Lung (tissue), 12 donors: ENCODE results near the gene GIMAP4. TPM values are rescaled to one million over a fixed set of nuclear protein-coding genes. Genes with fewer than 3 reads are reported as not detected.
"Not testable (repeated sequence)": the region's sequence is repeated elsewhere in the genome, so short reads cannot be mapped to it uniquely, and the experiment has no call there.

ENCODE experiments used
- ATAC-seq: fragments of 200-7000 bp; cut with Tn5 transposase; one replicate; pipeline ENCODE4 v1.9.1; 2020; ENCODE audit warnings: moderate number of reproducible peaks; ENCODE audit not compliant: insufficient read depth, low FRiP score
- DNase-seq, 3 donors: peaks; one replicate each; pipeline ENCODE4 v3.0.0-alpha.2; 2013 to 2017
- H3K27ac ChIP-seq, 2 donors: one replicate each; pipeline ENCODE4 v1.5.1; 2013; ENCODE audit warnings: mild to moderate bottlenecking in 2 of 2, moderate library complexity in 2 of 2, control low read depth in 1 of 2, inconsistent platforms in 1 of 2, low read depth in 1 of 2, low read length in 1 of 2
- H3K27me3 ChIP-seq, 3 donors: one replicate each; pipeline ENCODE4 v1.5.1; 2013; ENCODE audit warnings: low read length in 2 of 3; ENCODE audit not compliant: control insufficient read depth in 3 of 3, insufficient read depth in 3 of 3
- H3K36me3 ChIP-seq, 4 donors: one replicate each; pipeline ENCODE4 v1.5.1; 2013; ENCODE audit warnings: low read length in 4 of 4, mild to moderate bottlenecking in 1 of 4, moderate library complexity in 1 of 4; ENCODE audit not compliant: control insufficient read depth in 4 of 4, insufficient read depth in 4 of 4
- H3K4me1 ChIP-seq, 5 donors: one replicate each; pipeline ENCODE4 v1.5.1; 2013; ENCODE audit warnings: low read length in 5 of 5, mild to moderate bottlenecking in 2 of 5, moderate library complexity in 1 of 5; ENCODE audit not compliant: control insufficient read depth in 5 of 5, insufficient read depth in 5 of 5
- H3K4me3 ChIP-seq: one replicate; pipeline ENCODE4 v1.5.1; 2013; ENCODE audit warnings: mild to moderate bottlenecking, control low read depth, moderate library complexity
- H3K9ac ChIP-seq, 2 donors: one replicate each; pipeline ENCODE4 v1.5.1; 2013; ENCODE audit warnings: low read length in 2 of 2, control low read depth in 1 of 2; ENCODE audit not compliant: insufficient read depth in 1 of 2
- H3K9me3 ChIP-seq, 4 donors: one replicate each; pipeline ENCODE4 v1.5.1; 2013; ENCODE audit warnings: low read length in 3 of 4, mild to moderate bottlenecking in 1 of 4, moderate library complexity in 1 of 4; ENCODE audit not compliant: control insufficient read depth in 4 of 4, insufficient read depth in 3 of 4
- WGBS, 2 donors: extraction: QIAGEN DNeasy Blood & Tissue Kit; methylation state at CpG; one replicate each; pipeline ENCODE4 v1.1.7; 2013; 5-methylcytosine and 5-hydroxymethylcytosine counted together
- polyA plus RNA-seq, 2 donors: library from polyadenylated mRNA; stranded (reverse); fragments of 200-250 nt; gene quantifications; one replicate each; pipeline ENCODE4 v1.2.1, GENCODE V29; 2013
- total RNA-seq, 2 donors: library from RNA; depleted of rRNA in 1 of 2; stranded (reverse); fragments of >200 nt in 1 of 2; gene quantifications; one replicate each; pipeline ENCODE4 v1.2.1, GENCODE V29; 2014 to 2021
- TF ChIP-seq, protein P1 (sequence below): IDR thresholded peaks from 2 replicates; pipeline ENCODE4 v1.5.1; 2012; ENCODE audit warnings: mild to moderate bottlenecking; ENCODE audit errors: control extremely low read depth, extremely low read depth
- donor health status: control.
- donor health status: control.
- donor health status: Bipolar disorder and iron deficiency.
- donor health status: healthy.
- donor health status: DM: yes; HTN: yes; CAD: no.

GIMAP4 gene
- total and polyA plus RNA-seq, 4 donors: 26.2 to 66.2 (median 48.7) TPM

DNA sequence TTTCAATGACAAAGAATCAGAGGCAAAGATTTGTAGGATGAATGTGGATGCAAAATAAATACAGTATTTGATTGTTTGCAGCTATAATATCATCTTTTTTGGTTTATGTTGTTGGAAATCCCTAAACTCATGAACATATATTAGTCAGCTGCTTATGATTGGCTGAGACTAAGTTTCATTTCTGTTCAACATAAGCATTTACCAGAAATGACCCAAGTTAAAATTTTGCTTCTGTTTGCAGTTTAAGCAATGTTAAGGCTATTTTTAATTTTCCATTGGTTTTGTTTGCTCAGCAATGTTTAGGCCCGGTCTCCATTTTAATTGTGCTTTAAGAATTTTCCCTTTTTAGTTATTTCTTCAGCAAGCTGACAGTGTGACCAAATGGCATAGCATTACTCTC, 43.0 kb downstream of the GIMAP4 start:
- ATAC-seq: no peak
- no peak for DNase-seq
- Histone ChIP-seq H3K9ac (no peak overlapping the region), H3K36me3 (no peaks in the 10 kb centered on the region), H3K4me3 (no peak overlapping the region), H3K4me1 (no peaks in the 10 kb centered on the region), H3K27me3 (no peaks in the 10 kb centered on the region), H3K9me3 (no peaks in the 10 kb centered on the region), H3K27ac (no peak overlapping the region)
- 67 to 84% methylated on average over 1 of the region's 1 CpG for WGBS, 2 donors
- TF ChIP-seq, protein P1, sequence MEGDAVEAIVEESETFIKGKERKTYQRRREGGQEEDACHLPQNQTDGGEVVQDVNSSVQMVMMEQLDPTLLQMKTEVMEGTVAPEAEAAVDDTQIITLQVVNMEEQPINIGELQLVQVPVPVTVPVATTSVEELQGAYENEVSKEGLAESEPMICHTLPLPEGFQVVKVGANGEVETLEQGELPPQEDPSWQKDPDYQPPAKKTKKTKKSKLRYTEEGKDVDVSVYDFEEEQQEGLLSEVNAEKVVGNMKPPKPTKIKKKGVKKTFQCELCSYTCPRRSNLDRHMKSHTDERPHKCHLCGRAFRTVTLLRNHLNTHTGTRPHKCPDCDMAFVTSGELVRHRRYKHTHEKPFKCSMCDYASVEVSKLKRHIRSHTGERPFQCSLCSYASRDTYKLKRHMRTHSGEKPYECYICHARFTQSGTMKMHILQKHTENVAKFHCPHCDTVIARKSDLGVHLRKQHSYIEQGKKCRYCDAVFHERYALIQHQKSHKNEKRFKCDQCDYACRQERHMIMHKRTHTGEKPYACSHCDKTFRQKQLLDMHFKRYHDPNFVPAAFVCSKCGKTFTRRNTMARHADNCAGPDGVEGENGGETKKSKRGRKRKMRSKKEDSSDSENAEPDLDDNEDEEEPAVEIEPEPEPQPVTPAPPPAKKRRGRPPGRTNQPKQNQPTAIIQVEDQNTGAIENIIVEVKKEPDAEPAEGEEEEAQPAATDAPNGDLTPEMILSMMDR: no peak

DNA sequence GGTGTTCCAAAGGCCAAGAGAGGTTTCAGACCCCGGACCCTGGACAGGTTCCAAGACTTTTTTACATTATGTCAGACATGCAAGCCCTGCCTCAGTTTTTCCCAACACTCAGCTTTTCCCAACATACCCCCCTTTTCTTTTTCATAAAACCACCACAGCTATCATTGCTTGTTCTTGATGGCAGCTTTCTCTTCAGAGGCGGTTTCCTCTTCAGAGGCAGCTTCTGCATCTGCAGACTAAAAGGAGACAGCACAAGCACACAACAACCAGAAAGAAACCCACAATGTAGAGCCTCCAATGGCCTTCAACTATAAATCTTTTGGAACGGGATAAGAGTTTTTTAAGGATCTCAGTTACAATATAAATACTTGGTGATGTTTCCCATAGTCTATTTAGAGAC, 45.7 kb downstream of the GIMAP4 start:
- no peaks in the 10 kb centered on the region for H3K4me1 ChIP-seq
- H3K4me3 ChIP-seq: no peak overlapping the region
- no peaks in the 10 kb centered on the region for H3K9me3 ChIP-seq
- no peak overlapping the region for H3K27ac ChIP-seq
- ATAC-seq: no peak
- no peak overlapping the region for H3K9ac ChIP-seq
- whole genome bisulfite sequencing, 2 donors: 60 to 90% methylated on average over 3 of the region's 3 CpGs
- no peak for DNase-seq
- no peaks in the 10 kb centered on the region for H3K36me3 ChIP-seq
- TF ChIP-seq, protein P1: no peak
- no peaks in the 10 kb centered on the region for H3K27me3 ChIP-seq

- 64 to 76% methylated on average over 1 of the region's 1 CpG for WGBS, 2 donors
Measured at GRCh38 chr7:150613880-150614279, 46.7 kb downstream of the GIMAP4 start.

GRCh38 chr7:150614426-150614825, 47.2 kb downstream of the GIMAP4 start:
- not testable (repeated sequence) for H3K4me3 ChIP-seq, H3K27me3 ChIP-seq, DNase-seq, H3K9ac ChIP-seq, H3K4me1 ChIP-seq, ATAC-seq, H3K27ac ChIP-seq, H3K36me3 ChIP-seq, H3K9me3 ChIP-seq
- 87 to 90% methylated on average over 1 of the region's 1 CpG for WGBS, 2 donors

More at GRCh38 chr7:150613880-150614279, 46.7 kb downstream of the GIMAP4 start:
- H3K9me3 ChIP-seq: no peaks in the 10 kb centered on the region
- H3K9ac ChIP-seq: no peak overlapping the region
- DNase-seq (no peak), ATAC-seq (no peak)
- TF ChIP-seq, protein P1: no peak
- H3K27me3 ChIP-seq: no peaks in the 10 kb centered on the region
- H3K36me3 ChIP-seq: no peaks in the 10 kb centered on the region
- no peak overlapping the region for H3K4me3 ChIP-seq
- H3K4me1 ChIP-seq: no peaks in the 10 kb centered on the region
- H3K27ac ChIP-seq: no peak overlapping the region

GRCh38 chr7:150615221-150615755, 48.1 kb downstream of the GIMAP4 start:
- H3K36me3 ChIP-seq, ATAC-seq, DNase-seq, H3K27ac ChIP-seq, H3K4me3 ChIP-seq, H3K4me1 ChIP-seq, H3K9me3 ChIP-seq, H3K9ac ChIP-seq, H3K27me3 ChIP-seq: not testable (repeated sequence)
- 78 to 79% methylated on average over 5 of the region's 5 CpGs for WGBS, 2 donors
